ENCODE results near the gene ABITRAM.
A peak's percentile ranks its signal among the peaks of the same experiment; 100 is the strongest.
"Not testable (repeated sequence)": the region's sequence is repeated elsewhere in the genome, so short reads cannot be mapped to it uniquely, and the experiment has no call there.

Gene ABITRAM, protein sequence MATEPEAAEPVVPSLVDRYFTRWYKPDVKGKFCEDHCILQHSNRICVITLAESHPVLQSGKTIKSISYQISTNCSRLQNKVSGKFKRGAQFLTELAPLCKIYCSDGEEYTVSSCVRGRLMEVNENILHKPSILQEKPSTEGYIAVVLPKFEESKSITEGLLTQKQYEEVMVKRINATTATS

DNA sequence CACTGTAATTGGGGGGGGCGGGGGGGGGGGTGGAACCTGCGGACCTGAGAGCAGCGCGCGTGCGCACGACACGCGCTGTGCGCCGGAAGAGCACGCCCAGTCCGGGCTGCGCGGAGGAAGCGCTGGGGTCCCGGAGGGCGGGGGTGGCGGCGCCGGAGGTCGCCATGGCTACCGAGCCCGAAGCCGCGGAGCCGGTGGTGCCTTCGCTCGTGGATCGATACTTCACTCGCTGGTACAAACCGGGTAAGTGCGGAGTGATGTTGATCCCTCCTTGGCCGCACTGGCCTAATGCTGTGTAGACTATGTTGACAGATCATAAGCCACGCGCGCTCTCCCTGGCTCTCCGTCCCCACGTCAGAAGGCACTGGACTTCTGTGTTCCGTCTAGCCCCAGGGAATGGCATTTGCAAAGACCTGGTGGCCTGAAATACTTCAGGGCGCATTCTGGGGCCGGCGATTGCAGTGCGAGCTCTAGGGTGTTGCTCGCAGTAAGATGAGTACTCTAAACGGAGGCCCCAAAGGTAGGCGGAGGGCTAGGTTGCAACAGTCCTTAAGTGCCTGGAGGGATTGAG is at the start of gene ABITRAM:
TSS of gene ABITRAM (plus strand) at position 78 of the 571 bp plus-strand sequence. CDS start at position 165, 87 bp downstream.
- peak; percentile 67 for DNase-seq (ENCODE audit: low read depth)

DNA sequence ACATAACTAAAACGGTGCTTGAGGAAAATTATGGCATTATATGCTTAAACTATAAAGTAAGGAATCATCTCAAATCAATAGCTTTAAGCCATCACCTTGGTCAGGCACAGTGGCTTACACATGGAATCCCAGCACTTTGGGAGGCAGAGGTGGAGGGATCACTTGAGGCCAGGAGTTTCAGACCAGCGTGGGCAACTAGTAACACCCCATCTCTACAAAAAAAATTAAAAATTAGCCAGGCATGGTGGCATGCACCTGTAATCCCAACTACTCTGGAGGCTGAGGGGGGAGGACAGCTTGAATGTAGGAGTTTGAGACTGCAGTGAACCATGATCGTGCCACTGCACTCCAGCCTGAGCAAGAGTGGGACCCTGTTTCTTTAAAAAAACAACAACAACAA is 49.5 kb upstream of the ABITRAM start:
- DNase-seq (ENCODE audit: low read depth), result no peak

DNA sequence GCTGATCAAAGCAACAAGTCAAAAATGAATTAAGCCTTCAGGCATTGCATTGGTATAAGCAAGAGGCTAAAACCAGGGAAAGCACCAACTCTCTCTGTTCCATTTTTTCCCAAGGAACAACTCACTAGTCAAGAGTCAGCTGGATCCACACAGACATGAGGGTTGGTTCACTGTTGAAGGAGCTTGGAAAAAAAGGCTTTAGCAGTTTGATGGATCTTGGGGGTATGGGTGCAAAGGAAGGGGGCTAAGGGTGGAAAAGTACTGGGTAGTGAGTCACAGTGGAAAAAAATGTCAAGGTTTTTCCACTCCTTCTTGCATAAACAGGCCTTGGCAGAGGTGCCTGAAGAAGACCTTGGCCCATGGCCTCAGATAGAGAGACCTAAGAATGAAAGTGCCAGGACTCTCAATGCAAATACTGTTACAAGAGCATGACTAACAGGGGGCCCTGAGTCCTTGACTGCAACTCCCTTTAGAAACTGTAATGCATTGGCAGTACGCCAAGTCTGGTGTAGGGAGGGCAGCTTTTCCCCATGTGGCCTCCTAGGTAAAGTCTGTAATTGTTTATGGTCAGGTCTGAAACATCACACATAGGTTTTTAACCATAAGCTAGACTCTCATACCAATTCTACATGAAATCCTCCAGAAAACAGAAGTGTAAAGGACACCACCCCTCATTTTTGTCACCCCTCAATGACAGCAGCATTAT is 48.4 kb upstream of the ABITRAM start:
- DNase-seq (ENCODE audit: low read depth), result peak; percentile 38

DNA sequence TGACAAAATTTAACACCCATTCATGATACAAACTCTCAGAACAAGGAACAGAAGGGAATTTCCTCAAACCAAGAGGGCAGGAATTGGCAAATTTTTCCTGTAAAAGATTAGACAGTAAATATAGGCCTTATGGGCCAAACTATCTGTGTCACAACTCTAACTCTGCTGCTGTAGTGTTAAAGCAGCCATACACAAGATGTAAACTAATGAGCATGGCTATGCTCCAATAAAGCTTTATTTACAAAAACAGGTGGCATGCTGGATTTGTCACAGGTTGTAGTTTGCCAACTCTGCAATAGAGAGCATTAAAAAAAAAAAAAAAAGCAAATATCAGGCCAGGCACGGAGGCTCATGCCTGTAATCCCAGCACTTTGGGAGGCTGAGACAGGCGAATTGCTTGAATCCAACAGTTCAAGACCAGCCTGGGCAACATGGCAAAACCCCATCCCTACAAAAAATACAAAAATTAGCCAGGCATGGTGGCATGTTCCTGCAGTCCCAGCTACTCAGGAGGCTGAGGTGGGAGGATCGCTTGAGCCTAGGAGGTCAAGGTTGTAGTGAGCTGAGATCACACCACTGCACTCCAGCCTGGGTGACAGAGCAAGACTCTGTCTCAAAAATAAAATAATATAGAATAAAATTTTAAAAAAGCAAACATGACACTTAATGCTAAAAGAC is 47.5 kb upstream of the ABITRAM start:
- not testable (repeated sequence) for DNase-seq (ENCODE audit: low read depth)

DNA sequence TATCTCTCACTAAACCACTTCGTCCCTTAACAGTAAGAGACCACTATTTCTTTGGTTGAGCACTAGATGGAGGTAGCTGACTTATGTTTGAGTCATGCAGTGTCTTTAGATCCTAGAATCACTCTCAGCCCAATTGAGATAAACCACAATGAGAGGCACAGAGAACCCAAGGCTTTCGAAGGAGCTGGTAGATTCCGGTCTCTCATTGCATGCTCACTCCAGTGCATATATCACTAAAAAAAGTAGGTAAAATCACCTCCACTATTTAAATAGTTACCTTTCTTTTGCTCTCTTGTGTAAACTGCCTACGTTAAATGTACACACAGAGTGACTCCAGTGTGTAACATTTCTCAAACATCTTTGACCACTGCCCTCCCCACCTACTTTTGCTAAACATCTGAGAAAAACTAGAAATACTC is 44.5 kb upstream of the ABITRAM start:
- no peak for DNase-seq (ENCODE audit: low read depth)

DNA sequence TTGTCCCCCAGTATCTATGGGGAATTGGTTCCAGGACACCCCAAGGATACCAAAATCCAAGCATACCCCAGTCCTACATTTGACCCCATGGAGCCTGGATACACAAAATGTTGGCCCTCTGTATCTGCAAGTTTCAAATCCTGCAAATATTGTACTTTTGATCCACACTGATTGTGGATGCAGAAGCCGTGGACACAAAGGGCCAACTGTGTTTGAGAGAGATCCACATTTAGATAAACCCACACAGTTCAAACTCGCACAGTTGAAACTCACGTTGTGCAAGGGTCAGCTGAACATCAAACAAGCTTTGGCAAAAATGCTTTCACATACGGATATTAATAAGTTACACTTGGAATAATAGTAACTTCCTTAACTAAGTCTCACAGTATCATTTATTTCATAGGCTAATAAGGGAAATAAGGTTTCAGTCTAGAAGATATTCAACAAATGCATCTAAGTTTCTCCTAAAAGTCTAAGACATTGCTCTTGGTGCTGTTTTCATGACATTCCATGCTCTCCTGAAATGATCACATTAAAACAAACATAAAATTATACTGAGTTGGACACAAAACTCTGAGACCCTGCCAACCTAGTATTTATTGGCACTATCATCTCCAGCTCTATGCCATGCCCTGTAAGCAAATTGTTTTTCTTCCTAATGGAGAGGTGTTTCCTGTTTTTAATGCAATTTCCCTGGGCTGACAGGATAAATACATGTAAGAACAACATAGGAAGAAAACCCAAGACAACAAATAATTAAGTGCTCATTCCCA is 39.8 kb upstream of the ABITRAM start:
- no peak for DNase-seq (ENCODE audit: low read depth)

DNA sequence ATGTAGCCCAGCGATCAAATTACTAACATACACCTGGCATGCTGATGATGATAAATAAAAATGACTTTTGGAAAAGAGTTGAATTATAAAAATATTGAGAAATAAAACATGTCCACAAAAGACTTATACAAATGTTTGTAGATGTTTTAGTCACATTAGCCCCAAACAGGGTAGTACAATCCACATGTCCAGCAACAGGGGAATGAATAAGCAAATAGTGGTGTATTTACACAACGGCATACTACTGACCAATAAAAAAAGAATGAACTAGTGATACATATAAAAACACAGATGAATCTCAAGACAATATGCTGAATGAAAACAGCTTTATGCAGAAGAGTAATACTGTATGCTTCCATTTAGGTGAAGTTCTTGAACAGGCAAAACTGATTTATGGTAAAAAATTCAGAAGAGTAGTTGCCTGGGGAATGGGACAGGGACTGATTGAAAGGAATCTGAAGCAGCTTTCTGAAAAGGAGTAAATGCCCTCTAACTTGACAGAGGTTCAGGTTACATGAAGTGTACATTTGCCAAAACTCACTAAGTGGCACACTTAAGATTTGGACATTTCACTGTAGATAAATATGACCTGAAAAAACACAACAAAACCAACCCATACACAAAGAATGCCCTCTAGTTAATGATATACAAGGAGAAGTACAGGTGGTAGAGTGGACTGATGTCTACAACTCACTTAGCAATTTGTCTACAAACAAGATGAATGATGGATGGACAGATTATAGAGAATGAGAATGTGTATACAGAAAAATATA is 36.7 kb upstream of the ABITRAM start:
- no peak for DNase-seq (ENCODE audit: low read depth)

DNA sequence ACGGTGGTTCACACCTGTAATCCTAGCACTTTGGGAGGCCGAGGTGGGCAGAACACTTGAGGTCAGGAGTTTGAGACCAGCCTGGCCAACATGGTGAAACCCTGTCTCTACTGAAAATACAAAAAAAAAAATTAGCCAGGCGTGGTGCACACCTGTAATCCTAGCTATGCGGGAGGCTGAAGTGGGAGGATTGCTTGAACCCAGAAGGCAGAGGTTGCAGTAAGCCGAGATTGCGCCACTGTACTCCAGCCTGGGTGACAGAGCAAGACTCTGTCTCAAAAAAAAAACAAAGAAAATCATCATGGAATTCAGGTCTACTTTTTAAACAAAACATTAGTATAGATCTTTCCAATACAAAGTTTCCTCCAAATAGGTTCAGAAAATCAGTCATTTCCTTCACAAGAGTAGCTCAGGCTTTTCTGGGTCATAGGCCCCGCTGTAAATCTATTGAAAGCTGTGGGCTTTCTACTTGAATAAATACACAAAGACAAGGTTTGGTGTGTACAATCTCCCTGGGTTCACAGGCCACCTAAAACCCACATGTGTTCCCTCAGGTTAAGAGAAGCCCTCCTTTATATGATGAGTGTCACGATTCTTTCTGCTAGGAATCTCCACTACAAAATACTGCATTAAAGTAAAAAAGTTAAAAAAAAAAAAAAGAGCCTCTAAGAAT is 35.0 kb upstream of the ABITRAM start:
- not testable (repeated sequence) for DNase-seq (ENCODE audit: low read depth)

DNA sequence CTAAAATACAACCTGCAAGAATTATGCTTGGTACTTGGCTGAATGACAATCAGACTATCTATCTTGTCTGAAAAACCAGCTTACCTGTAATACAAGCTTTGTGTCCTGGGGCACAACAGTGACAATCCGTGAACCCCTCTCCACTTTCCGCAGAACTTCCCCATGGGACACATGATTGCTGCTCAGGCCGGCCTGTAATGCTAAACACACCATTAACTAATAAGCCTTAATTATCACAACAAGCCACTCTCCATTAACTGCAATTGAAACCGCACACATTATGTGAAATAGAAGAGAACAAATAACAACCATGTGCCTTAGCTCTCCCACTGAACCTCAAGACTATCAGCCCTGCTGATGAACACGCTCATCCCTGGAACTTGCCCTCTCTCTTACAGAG is 34.0 kb upstream of the ABITRAM start:
- no peak for DNase-seq (ENCODE audit: low read depth)

DNA sequence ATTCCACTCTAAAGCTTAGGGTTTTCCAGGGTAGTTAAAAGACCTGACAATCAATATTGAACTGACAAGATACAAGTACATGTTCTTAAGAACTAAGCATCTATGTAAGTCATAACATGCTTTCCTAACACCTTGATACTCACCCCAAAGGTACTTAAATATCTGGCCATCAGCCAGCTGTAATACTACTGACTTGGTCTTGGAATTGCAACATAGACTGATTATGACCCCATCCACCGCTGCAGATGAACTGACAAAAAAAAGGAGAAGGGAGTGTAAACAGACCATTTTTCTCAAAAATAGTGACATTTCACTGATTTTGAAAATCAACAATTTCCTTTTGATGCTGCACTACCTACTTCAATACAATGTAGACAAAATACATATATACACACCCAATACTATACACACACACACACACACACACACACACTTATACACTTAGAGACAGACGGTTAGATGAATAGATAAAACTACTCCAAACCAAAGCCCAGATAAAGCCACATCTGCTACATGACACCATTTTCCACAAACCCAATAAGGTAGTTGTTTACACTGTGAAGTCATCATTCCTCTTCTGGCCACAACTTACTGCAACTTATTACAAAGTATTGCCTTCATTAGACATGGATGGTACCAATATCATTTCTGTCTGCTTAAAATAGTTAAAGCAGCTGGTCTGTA is 30.6 kb upstream of the ABITRAM start:
- DNase-seq (ENCODE audit: low read depth), result no peak

DNA sequence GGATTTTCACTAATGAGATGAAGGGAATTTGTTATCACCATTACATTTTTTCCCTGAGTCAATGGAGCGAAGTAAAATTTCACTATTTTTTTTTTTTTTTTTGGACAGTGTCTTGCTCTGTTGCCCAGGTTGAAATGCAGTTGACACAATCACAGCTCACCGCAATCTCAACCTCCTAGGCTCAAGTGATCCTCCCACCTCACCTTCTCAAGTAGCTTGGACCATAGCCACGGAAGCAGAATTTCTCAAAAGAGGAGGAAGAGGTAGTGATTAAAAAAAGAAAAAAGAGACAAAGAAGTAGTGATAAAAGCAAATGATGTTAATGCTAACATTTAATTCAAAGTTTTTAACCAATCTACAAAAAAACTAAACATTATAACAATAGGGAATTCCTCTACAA is 30.0 kb upstream of the ABITRAM start:
- DNase-seq (ENCODE audit: low read depth), result no peak

DNA sequence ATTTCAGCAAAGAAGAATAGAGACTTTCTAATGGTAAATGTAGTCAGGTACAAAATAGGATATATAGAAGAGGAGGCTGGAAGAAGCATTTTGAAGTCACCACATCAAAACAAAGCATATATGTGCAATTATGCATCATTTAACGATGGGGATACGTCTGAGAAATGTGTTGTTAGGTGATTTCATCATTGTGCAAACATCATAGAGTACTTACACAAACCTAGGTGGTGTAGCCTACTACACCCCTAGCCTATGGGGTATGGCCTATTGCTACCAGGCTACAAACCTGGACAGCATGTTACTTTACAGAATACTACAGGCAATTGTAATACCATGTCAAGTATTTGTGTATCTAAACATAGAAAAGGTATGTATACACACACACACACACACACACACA is 28.7 kb upstream of the ABITRAM start:
- no peak for DNase-seq (ENCODE audit: low read depth)

DNA sequence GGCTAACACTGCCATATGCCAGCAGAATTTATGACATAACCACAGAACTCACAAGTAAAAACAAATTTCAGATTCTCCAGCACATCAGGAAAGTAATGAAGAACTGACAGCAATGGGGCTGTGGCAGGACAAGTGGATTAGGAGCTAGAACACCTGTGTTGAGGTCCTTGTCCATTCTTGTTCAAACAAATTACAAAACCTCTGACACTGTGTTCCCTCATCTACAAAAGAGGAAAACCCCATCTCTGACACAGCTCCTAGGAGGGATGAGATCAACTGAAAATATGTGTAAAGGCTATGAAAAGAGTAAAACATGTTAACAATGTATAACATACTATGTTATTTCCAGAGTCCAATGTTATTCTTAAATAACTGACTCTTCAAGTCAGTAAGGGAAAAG is 23.8 kb upstream of the ABITRAM start:
- no peak for DNase-seq (ENCODE audit: low read depth)

DNA sequence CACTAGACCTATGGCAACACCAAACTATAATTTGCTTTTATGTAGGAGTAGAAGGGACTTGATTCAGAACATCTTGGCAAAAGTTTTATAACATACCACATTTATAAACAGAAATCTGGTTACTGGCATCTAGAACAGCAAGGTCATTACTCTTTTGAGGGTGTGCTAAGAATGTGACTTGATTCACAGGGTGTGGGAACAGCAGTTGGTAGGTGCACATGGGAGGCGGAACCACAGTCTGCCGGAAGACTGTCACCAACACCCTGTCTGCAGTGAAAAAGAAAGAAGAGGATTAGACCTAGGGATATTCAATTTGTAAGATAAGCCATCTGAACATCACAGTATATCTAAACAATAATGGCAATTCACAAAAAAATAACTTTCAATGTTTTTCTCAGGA is 23.3 kb upstream of the ABITRAM start:
- no peak for DNase-seq (ENCODE audit: low read depth)

DNA sequence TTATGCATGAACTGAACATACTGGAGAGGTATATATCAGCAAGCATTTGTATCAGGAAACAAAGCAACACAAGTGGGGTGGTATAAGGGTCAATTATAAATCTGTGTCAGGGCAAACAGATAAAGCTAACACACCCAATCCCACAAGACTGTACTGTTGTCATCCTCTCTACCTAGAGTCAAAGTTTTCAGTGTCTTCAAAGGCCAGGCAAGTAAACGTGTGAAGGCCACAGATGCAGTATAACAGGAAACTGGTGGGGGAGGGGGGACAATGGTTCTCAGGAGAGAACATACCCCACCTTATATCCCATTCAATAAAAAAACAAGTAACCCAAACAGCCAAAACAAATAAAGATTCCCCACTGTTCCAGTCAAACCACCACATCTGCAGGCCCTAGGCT is 22.4 kb upstream of the ABITRAM start:
- no peak for DNase-seq (ENCODE audit: low read depth)

DNA sequence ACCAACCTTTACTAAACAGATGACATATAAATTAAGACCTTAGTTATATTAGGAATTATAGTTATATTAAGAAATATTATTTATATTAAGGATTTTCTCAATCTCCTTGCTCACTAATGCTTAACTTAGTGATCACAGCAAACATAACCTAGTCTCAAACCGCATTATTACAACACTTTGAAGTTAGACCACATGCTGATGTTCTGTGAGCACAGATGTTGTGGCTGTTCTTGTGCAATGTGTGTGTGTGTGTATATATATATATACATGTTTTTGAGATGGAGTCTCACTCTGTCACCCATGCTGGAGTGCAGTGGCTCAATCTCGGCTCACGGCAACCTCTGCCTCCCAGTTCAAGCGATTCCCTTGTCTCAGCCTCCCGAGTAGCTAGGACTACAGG is 20.8 kb upstream of the ABITRAM start:
- DNase-seq (ENCODE audit: low read depth), result no peak

DNA sequence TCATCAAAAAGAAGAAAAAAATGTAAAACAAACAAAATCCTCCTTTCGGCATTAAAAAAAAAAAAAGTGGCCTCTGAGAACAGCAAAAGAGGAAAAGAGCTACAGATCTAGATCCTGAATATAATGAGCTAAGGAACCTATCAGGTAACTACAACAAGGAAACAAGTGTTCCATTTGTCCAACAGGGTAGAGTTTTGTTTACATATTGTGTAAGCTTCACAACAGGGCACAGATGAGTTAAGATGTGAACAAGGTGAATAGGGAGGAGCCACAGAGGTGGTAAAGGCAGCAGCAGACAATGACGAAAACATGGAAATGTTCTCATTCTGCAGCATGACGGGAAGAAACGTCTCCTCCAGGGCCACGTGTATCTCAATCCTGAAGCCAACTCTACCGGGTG is 14.7 kb upstream of the ABITRAM start:
- DNase-seq (ENCODE audit: low read depth), result no peak

DNA sequence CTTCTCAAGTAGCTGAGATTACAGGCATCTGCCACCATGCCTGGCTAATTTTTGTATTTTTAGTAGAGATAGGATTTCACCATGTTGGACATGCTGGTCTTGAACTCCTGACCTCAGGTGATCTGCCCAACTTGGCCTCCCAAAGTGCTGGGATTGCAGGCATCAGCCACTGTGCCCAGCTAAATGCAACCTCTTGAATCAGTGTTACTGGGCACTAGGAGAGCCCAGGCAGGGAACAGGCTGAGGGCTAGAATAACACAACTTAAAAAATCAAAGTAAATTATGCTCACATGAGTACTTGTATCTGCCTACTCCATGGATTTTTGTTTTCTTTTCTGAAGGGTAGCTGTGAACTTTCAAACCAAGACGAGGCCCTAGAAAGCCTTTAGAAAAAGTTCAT is 13.8 kb upstream of the ABITRAM start:
- DNase-seq (ENCODE audit: low read depth), result not testable (repeated sequence)

DNA sequence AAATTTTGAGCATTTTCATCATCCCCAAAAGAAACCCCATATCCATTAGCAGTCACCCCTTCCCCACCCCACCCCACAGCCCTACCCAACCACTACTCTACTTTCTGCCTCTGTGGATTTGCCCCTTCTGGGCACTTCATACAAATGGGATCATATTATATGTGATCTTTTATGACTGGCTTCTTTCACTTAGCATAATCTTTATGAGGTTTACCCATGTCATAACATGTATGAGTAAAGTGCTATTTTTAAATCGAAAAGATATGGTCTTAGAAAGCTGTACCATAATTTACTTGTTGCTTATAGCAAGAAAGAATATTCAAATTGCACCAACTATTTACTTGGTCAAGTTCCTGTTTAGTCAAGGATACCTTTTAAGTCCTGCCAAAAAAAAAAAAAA is 13.0 kb upstream of the ABITRAM start:
- no peak for DNase-seq (ENCODE audit: low read depth)

DNA sequence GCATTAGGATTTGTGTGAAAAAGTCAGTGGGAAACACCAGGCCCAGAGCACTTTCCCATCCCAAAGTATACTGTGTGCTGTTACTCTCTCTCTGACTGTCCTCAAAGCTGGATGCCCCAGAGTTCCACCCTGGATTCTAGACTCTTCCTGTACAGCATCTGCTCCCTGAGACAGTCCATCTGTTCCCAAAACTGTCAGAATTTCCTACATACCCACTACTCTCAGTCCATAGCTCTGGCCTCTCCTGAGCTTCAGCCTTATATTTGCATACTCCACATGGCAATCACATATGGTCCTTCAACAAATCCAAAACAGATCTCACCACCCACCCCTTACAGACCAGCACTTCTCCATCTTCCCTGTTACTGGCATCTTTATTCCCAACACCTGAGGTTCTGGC is 9.7 kb upstream of the ABITRAM start:
- DNase-seq (ENCODE audit: low read depth), result no peak

Data from stimulated activated CD8-positive, alpha-beta memory T cell treated with anti-CD3 and anti-CD28 coated beads, Interleukin-4, amount 100 ng/mL, for 24 hours (primary cell).